GM21576 (cell line): ENCODE results near the gene SLC9A3.
"Not testable (repeated sequence)": the region's sequence is repeated elsewhere in the genome, so short reads cannot be mapped to it uniquely, and the experiment has no call there.

Experiments used
- ATAC-seq: cut with Tn5 transposase; IDR thresholded peaks from one replicate; pipeline ENCODE4 v1.9.1; 2021; ENCODE audit warnings: mild to moderate bottlenecking, moderate library complexity; ENCODE audit not compliant: unreplicated experiment

SLC9A3 gene

DNA sequence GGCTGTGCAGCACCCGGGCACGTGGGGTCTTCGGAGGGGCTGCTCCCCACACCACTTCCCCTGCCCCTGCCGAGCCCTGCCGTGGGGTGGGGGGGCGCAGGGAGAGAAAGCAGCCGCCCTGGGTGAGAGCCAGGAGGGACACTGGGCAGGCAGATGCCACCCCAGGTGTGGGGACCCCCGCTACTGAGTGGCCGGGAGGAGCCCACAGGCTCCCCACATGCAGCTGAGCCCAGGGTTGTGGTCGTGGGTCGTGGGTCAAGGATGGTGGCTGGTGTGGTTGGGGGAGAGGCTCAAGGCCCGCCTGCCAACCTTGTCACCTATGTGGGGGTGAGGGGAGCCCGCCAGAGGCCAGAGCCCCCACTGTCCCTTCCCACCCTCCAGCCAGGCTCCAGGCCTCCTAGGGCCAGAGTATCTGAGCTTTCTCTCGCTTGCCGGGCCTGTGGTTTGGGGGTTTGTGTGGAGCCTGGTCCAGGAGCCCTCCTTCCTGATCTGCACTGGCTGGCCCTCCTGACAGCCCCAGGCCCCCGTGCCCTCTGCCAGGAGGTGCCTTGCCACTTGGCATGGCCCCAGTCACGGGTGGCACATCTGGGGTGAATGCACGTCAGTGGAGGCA, 45.8 kb downstream of the SLC9A3 start:
- no peak for ATAC-seq

GRCh38 chr5:477871-478270, 46.4 kb downstream of the SLC9A3 start:
- no peak for ATAC-seq

GRCh38 chr5:477247-477646, 47.0 kb downstream of the SLC9A3 start:
- ATAC-seq = no peak

DNA sequence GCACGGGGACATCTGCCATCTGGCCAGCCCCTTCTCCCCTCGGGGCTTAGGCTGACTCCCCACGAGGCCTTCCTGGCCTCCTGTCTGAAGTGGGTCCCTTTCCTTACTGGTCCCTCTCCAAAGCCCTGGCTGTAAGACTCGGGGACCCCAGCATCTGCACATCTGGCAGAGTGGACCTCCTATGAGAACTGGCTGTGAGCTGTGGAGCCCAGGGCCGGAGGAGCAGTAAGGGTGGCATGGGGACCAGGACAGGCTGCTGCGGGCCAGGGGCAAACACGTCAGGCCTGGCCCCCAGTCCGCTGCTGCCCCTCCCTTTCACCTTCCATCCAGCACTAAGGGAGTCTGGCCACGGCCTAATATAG, 47.5 kb downstream of the SLC9A3 start:
- ATAC-seq = no peak

DNA sequence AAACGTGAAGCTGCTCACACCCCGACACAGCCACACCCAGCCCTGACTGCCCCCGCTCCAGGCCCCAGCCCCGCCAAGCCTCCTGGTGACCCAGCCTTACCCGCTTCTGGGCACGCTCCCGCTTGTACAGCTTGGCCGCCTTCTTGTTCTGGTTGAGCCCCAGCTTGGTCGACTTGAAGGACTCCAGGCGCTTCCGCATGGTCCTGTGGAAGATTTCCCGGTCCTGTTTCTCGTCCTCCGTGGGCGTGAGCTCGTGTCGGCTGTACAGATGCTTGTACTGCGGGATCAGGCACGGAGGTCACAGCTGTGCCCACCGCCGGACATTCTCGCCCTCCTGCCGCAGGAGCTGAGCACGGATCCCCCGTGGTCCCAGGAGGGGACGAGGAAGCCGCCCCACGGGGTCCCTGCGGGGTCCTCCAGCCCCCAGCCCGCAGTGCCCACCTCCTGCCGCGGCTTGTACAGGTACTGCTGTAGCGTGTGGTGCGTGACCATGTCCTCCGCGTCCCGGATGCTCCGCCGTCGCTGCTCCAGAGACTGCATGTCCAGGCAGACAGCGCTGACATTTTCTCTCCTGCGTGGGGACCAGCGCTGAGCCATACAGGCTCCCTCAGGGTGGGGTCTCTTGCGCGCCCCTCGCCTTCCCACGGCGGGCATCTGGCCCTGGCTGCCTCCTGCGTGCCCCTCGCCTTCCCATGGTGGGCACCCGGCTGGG, 48.0 kb downstream of the SLC9A3 start:
- no peak for ATAC-seq

DNA sequence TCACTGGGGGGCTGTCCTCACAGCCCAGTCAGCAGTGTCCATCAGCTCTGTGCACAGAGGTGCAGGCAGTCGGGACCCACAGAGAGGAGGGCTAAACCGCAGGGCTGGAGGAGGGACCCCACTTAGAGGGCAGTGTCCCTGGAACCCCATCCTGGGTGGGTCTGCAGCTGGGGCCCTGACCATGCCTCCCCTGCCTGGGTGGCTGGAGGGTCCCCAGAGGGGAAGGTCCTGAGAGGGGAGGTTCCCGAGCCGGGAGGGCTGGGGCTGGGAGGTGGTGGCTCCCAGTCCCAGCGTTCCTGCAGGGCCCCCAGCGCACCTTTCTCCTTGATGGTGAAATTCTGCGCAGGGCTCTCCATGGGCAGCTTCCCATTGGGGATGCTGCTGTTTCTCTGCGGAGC, 48.5 kb downstream of the SLC9A3 start:
- no peak for ATAC-seq

DNA sequence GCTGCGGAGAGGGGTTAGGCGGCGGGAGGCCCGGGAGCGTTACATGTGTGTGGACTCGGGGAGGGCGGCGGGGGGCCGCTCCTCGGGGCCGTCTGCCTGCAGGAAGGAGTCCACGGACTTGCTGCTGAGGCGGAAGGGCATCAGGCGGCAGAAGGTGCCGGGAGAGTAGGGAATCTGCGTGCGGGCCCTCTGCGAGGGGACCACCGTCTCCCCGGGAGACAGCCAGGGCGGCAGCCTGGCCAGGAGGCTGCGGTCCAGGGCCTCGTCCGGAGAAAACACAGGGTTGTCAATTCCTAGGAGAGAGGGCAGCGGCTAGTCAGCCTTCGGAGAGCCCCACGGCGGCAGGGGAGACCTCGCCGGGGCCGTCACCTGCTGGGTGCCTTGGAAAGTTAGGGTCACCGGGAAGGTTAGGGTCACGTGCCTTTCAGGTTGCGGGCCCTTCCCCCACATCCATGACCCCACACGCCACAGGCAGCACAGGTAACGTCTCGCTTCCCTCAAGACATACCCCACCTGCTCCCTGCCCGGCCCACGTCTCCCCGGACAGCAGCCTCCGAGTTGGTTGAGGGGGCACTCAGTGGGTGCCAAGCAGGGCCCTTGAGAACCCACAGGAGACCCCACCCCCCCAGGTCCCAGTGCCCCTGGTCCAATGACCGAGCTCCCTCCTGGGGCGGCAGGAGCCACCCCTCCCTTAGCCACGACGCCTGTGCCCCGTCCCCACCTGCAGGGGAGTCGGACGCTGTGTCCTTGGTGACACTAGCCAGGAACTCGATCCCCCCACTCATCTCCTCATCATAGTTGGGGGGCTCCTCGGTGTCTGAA, 49.2 kb downstream of the SLC9A3 start:
- no peak for ATAC-seq

GRCh38 chr5:474232-474839, 49.9 kb downstream of the SLC9A3 start:
- ATAC-seq = not testable (repeated sequence)

DNA sequence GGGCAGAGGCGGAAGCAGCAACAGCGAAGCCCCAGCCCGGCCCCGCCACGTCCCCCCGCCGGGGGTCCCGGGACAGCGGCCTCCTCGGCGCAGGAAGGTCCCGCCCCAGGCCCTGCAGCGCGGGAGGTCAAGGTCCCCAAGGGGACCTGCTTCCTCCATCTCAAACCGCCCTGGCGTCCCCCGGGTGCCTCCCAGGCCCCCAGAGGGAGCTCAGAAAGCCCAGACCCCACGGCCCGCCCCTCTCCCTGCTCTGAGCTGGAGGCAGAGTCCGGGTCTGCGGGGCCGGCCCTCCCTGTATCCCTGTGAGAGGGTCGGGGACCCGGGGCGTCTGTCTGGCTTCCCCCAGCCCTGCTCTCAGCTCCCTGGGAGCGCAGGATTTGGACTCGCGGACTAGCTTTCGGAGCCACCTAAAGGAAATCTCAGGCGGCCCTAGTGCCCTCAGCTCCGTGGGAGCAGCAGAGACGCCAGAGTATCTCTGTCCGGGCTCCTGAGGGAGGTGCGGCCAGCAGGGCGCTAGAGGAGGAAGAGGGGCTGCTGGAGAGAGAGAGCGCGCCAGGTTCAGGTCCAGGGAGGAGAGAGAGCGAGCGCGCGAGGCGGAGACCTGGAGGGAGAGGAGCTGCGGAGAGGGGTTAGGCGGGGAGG, 50.6 kb downstream of the SLC9A3 start:
- ATAC-seq = peak; percentile 21

GRCh38 chr5:472656-473550, 51.3 kb downstream of the SLC9A3 start:
- peak; percentile 61 for ATAC-seq

DNA sequence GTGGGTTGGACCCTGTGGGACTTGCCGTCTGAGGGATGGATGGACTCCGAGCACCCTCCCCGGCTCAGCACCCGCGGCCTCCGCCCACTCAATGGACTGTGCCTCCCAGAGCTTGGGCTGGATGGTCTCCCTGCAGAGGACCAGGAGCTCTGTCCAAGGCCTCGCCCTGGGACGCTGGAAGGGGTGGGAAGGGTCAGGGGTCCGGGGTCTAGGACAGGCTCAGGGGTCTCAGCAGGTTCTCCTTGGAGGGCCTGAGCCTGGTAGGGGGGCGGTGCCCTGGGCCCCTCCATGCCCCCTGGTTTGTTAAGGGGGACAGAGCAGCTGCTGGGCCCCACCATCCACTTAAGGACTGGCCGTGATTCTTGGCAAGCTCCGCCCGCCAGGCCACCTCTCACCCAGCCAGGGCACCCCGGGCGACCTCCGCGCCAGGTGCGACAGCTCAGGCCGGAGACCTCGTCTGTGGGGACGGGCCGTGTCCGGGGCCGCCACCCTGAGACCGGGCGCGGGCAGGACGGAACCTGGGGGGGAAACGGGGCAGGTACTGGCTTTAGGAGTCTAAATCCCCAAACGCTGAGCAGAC, 52.1 kb downstream of the SLC9A3 start:
- peak; percentile 24 for ATAC-seq

DNA sequence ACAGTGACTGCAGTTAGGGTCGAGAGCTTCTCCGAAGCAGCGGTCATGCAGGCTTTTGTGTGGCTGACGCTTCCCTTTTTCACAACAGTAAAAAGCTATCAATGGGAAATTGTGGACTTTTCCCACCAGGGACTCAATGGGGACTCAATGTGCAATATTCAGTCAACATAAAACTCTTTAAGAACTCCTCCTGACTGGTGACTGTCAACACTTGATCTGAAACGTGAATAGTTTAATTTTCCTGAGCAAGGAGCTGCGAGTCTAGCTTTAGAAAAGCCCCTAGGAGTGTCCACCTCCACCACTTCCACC, 52.5 kb downstream of the SLC9A3 start:
- no peak for ATAC-seq

DNA sequence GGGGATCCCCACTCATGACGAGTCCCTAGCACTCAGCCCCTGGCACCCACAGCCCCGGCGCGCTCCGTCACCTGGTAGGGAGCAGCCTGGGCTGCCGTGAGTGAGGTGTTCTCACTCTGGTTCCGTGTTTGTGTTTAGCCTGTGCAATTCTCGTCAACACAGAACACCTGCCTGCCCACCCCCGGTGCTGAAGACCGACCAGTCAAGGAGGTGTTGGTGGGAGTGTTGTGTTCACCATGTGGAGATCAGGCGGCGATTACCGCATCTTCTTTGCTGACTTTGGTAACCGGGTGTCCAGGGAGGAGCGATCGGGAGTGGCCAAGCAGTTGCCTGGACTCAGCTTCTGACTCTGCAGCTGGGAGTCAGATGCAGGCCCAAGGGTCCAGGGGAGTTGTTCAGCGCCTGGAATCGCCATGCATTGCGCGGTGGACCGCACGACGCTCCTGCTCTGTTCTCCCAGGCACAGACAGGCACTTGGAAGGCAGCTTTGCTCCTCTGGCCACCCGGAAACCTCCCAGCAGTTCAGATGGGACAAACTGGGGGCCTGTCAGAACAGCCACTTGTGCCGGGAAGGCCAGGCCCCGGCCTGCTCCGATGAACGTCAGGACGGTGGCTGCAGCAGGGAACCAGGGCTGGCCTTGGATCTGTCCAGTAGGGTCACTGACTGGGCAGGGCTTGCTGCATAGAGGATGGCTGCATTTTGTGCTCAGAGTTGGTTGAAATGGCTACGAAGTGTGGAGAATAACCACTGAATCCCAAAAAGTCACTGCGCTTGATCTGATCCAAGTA, 53.1 kb downstream of the SLC9A3 start:
- ATAC-seq = no peak

GRCh38 chr5:469752-470483, 54.3 kb downstream of the SLC9A3 start:
- ATAC-seq = no peak

- no peak for ATAC-seq
These were observed 55.8 kb downstream of the SLC9A3 start for GRCh38 chr5:468401-468800.

DNA sequence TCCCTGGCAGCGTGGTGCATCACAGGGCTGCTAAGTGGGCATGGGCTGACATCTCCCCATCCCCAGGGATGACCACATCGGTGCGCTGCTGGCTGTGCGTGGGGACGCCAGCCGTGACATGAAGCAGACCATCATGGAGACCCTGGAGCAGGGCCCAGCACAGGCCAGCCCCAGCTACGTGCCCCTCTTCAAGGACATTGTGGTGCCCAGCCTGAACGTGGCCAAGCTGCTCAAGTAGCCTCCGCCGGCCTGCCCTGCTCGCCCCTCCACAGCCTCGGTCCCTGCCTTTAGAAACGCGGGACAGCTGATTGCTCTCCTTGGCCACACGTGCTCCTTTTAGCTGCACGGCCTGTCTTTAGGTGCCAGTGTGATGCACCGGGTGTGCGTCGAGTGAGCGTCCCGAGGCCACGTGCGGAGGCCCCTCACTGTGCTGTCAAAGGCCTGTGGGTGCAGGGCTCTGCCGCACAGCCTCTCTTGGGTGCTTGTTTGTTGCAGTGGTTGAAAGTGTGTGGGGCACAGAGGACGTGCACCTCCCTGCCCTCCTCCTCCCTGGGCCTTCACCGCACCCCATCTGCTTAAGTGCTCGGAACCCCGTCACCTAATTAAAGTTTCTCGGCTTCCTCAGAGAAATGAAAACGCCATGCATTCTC, 57.5 kb downstream of the SLC9A3 start:
- ATAC-seq = no peak

GRCh38 chr5:465591-466403, 58.5 kb downstream of the SLC9A3 start:
- no peak for ATAC-seq
